Stimulated activated CD8-positive, alpha-beta memory T cell treated with anti-CD3 and anti-CD28 coated beads, Interleukin-12 subunit alpha, Interleukin-12 subunit beta, amount 100 ng/mL, for 4 hours (primary cell): ENCODE data around the gene FAM229A.
A peak's percentile ranks its signal among the peaks of the same experiment; 100 is the strongest.
"Not testable (repeated sequence)": the region's sequence is repeated elsewhere in the genome, so short reads cannot be mapped to it uniquely, and the experiment has no call there.

Source experiments
- DNase-seq: peaks from one replicate; pipeline ENCODE4 v3.0.0-alpha.2; 2020; ENCODE audit warnings: low read depth

The FAM229A gene

GRCh38 chr1:32362474-32363313, at the start of gene FAM229A, which contains the start of gene TSSK3:
Gene FAM229A (minus strand): TSS chr1:32362485. CDS start chr1:32362091, 394 bp downstream.
Gene TSSK3 (plus strand): TSS chr1:32362539. CDS start chr1:32362702, 163 bp downstream.
- DNase-seq, result no peak

GRCh38 chr1:32411261-32411660, 49.0 kb upstream of the FAM229A start:
- DNase-seq, result no peak

GRCh38 chr1:32406629-32407111, 44.4 kb upstream of the FAM229A start:
- DNase-seq, result no peak

GRCh38 chr1:32405672-32406467, 43.6 kb upstream of the FAM229A start:
- DNase-seq, result no peak

- DNase-seq, result no peak
Measured at GRCh38 chr1:32404946-32405345, 42.7 kb upstream of the FAM229A start.

GRCh38 chr1:32400876-32401631, 38.8 kb upstream of the FAM229A start:
- DNase-seq, result no peak

- no peak for DNase-seq
Measured at GRCh38 chr1:32399843-32400242, 37.6 kb upstream of the FAM229A start.

- no peak for DNase-seq
Measured at GRCh38 chr1:32398401-32398800, 36.1 kb upstream of the FAM229A start.

GRCh38 chr1:32396524-32396923, 34.2 kb upstream of the FAM229A start:
- DNase-seq, result not testable (repeated sequence)

GRCh38 chr1:32394890-32395432, 32.7 kb upstream of the FAM229A start:
- no peak for DNase-seq

- DNase-seq, result peak; percentile 93
Measured at GRCh38 chr1:32394141-32394889, 32.0 kb upstream of the FAM229A start, which contains the start of gene BSDC1. Gene BSDC1 (minus strand): TSS chr1:32394441. CDS start chr1:32394414, 27 bp downstream.

GRCh38 chr1:32393832-32394140, 31.5 kb upstream of the FAM229A start:
- no peak for DNase-seq

GRCh38 chr1:32393136-32393535, 30.9 kb upstream of the FAM229A start:
- no peak for DNase-seq

GRCh38 chr1:32392325-32392724, 30.0 kb upstream of the FAM229A start:
- no peak for DNase-seq

GRCh38 chr1:32390904-32391870, 28.9 kb upstream of the FAM229A start:
- DNase-seq, result no peak

- DNase-seq, result no peak
Measured at GRCh38 chr1:32388641-32389040, 26.4 kb upstream of the FAM229A start.

GRCh38 chr1:32386676-32387392, 24.5 kb upstream of the FAM229A start:
- DNase-seq, result no peak

GRCh38 chr1:32380057-32380456, 17.8 kb upstream of the FAM229A start:
- DNase-seq, result no peak

GRCh38 chr1:32377541-32378220, 15.4 kb upstream of the FAM229A start:
- no peak for DNase-seq
